GM19240 (cell line): ENCODE measurements around the gene ZNF654.
"Not testable (repeated sequence)": the region's sequence is repeated elsewhere in the genome, so short reads cannot be mapped to it uniquely, and the experiment has no call there.

Experiments used
- DNase-seq: peaks from one replicate; pipeline ENCODE4 v3.0.0; 2011; ENCODE audit warnings: low spot score; ENCODE audit not compliant: insufficient read length

Gene ZNF654

DNA sequence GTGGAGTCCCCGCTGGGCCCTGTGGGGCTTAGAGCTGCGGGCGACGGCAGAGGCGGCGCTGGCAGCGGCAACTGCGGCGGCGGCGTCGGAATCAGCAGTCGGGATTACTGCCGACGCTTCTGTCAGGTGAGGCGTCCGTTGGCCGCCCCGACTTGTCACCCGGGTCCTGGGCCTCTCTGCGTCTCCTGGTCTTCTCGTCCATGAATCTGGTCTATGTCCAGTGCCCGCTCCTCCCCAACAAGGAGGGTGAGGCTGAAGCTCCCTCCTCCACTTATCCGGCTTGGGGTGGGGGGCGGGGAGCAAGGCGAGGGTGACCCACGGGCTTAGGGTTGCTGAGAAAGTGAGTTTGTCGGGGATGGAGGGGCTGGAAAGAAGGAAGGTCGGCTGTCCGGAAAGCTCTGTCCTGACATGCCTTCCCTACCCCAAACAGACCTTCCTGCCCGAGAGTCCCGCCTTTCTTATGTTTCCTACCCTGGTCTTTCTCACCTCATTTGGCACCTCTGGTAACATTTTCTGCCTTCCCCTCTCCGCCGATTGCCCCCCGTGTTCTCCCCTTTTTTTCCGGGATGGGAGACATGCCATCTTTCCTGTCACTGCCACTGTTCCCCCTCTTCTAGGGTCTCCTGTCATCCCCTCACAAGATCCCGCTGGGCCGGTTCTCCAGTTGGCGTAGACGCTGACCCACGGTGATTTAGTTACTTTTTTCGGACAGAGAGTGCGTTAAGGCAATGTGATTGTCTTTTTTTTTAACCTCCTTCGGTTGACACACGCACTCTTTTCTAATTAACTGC, 520 bp downstream of the ZNF654 start:
- DNase-seq, result no peak

DNA sequence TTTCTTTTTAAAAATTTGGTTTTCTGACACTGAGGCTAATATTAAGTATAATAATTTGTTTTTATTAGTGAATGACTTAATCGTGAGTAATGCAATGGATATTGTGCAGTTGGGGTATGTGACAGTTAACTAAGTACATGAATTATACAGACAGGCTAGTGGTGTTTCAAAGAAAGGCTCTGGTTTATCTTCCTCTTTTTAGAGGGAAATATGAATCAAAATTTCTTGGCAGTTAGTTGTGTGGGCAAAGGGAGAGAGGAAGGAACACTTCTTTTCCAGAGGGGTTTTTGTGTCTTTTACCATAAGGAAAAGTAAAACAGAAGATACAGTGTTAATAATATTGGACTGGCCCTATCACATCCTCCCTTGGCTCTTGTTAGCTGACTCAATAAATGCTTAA, 2.7 kb downstream of the ZNF654 start:
- DNase-seq, result no peak

DNA sequence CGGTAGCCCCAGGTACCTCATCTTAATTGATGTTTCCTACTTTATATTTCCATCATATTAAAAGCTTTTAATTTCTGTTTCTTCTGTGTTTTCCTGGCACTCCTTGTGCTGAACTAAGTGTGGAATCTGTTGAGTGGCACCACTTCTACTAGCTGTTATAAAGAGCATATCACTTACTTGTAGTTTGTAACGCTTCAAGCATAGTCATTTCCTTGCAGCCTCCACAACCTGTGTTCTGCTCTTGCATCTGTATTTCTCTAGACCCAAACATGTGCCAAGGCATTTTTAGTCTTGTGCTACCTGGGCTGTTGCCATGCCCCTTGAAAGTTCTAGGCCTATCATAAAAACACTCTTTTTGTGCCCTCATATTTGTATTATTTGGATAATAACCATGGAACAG, 16.0 kb downstream of the ZNF654 start:
- no peak for DNase-seq

DNA sequence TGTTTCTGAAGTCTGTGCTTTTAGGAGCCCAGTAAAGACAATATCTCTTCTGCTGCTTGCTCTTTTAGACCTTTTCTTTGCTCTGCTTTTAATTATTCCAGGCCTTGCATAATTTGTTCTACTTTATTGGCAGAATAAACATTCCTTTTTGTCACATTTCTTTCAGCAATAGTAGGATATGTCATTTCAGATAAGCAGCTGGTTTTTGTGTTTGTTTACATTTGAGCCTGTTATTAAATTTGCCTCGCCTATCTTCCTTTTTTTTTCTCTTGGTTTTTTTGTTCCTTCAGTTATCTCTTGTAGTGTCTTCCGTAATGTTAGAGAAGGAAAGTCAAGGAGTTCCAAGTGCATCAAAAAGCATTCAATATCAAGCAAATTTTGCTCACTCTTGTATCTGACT, 16.4 kb downstream of the ZNF654 start:
- DNase-seq, result no peak

DNA sequence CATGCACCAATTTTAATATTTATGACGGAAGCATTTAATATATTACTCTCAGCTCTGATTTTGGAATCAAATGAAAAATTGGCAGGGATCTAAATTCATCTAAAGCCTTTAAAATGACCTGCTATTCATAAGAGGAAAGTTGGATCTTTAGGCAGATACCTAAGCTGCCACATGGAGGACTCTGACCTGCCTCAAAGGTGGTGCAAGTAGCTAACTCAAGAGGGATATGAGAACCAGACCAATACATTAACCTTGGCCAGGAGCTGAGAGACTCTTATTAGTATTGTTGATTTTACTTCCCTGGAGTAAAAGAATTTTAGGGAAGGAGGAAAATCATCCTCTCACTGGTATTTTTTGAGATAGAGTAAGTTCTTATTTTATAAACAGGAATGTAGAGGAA, 17.7 kb downstream of the ZNF654 start:
- DNase-seq, result no peak

DNA sequence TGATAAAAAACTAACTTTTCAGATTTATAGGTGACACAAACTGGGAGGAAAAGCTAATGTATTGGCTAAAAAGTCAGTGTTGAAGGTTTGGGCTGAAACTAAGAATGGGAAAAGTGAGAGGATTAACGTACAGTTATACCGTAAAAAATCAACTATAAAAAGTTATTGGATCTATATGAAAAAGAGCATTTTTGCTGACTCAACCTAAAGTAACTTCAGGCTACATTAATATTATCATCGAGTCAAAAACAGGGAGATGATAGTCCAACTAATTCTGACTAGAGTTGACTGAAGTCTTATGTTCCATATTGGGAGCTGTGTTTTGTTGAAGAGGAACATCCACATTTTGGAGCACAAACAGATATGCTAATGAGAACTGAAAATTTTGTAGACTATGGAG, 19.9 kb downstream of the ZNF654 start:
- DNase-seq, result no peak

DNA sequence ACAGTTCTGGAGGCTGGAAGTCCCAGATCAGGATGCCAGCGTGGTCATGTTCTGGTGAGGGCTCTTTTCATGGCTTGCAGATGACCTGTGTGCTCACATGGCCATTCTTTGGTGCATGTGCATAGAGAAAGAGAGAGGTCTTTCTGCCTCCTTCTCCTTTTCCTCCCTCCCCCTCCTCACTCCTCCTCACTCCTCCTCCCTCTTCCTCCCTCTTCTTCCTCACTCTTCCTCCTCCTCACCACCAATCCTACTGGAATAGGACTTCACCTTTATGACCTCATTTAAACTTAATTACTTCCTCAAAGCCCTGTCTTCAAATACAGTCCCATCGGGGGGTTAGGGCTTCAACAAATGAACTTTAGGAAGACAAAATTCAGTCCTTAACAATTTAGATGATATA, 23.8 kb downstream of the ZNF654 start:
- DNase-seq, result no peak

DNA sequence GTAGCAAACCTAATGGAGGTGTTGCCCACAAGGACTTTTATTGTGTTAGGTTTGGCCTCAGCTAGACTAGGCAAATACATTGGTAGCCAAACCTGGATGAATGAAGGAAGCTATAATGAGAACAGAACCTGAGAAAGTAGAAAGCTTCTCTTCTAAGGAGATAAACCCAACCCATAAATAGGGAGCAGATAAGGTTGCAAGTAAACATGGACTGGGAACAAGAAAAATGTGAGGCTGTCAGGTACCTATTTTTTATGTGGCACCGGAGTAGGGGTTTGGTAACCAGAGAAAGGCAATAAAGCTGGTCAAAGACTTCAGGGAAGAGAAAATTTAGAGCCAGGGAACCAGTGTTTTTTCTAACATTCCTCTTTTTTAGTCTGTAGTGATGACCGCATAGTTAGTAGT, 25.0 kb downstream of the ZNF654 start:
- DNase-seq, result no peak

DNA sequence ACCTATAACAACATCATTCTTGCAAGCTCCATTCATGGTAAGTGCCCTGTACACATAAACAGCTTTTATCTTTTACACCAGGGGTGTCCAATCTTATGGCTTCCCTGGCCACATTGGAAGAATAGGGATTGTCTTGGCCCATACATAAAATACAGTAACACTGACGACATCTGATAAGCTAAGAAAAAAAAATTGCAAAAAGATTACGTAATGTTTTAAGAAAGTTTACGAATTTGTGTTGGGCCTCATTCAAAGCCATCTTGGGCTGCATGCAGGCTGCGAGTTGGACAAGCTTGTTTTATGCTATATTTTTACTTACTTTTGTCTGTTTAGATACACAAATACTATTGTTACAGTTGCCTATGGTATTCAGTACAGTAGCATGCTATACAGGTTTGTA, 31.6 kb downstream of the ZNF654 start:
- no peak for DNase-seq

DNA sequence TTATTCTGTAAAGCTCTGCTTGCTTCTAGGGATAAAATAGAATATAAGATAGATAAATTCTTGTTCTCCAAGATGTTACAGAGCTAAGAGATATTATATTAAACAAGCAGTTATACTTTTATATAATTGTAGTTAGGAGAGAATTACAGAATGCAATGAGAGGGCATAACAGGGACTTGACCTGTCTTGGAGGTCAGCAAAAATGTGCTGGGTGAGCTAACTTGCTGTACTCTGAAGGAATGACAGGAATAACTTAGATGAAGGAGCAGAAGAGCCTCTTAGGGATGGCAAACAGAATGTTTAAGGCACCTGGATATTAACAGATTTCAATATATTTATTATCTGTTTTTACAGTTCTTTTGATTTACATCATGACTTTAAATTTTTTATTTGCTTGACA, 33.2 kb downstream of the ZNF654 start:
- DNase-seq, result no peak

DNA sequence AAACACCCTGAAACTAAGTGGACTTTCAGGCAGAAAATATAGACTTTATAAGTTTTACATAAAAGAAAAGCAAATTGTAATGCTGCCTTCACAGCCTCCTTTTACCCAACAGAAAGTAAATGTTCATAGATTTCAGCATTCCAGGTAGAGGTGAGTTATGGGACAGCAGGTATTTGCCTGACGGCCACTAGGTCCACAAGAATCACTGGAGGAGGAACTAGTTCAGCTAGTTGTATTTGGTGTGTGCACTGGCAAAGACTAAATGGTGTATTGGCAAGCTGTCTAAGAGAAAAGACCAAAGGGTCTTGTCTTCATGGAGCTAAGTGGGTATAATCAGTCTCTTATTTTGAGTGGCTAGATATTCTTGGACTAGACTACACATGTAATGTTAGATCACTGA, 34.2 kb downstream of the ZNF654 start:
- DNase-seq, result no peak

DNA sequence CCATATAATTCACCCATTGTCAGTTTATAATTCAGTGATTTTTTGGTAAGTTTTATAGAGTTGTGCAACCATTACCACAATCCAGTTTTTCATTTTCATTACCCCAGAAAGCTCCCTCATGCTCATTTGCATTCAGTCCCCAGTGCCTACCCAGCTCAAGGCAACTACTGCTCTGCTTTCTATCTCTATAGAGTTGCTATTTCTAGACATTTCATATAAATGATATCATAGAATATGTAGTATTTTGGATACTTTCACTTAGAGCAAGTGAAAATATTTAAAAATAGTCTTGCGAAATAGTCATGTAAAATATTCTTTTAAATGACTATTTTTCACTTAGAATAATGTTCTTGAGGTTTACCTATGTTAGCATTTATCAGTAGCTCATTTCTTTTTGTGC, 42.1 kb downstream of the ZNF654 start:
- no peak for DNase-seq

DNA sequence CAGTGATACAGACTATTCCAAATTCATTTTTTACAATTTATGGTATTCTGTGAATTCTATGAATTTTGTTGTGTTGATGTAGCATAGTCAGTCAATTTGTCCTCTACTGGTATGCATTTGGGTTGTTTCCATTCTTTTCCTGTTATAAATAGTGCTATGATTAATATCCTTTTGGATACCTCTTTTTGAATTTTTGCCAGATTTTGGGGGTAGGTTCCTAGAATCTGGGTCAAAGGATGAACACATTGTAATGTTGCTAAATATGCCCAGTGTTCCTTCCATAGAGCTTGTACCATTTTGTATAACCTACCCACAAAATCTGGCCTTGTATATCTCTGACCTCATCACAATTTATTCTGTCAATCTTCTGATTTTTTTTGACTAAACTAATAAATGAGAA, 46.3 kb downstream of the ZNF654 start:
- DNase-seq, result no peak

DNA sequence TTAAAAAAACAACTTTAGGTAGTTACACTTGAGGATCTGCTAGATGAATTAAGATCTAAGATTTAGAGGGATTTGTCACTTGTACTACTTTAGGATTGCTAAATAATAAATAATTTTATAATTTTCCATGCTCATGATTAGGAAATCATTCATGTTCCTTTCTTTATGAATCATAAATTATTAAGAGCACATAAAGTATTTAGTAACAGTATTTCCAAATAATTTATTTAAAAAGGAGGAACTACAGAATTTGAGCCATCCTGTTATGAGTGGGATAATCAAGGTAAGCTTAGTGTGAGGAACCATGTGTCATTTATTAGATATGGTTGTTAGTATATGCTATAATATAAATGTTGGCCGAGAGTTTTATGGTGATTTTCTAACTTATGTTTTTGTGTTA, 53.2 kb downstream of the ZNF654 start:
- no peak for DNase-seq

DNA sequence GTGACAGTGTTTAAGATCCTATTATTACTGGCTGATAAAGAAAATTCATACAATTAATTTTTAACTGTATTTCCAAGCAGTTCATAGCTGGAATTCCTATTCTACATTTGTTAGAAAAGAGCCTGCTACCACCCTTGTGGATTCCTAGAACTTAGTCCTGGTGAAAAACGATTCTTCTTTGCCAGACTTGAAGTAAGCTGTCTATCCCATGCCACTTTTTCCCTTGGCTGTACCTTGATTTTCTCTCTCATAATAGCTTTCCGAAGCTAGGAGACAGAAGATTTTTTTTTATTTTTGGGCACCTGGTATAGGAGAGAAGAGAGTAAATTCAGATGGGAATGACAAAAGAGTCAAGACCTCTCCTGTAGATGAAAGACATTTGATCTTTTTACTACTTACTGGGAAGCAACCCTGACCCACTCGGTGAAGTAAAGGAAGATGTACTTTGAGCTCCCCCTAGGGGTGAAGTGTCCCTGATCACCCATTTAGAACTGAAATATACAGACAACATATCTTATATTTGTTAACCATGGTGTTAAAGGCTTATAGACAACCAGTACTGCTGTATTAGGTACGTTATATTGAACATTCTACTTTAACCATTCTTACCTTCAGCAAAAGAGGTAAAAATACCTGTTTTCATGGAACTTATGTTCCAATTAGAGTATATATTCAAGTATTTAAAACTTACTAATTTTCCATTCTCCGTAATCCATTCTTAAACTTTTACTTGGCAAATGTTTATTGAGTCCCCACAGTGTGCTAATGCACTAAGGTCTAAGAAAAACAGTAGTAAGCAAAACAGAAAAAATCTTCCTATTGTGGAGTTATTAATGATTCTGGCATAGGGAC, 54.5 kb downstream of the ZNF654 start:
- DNase-seq, result peak; percentile 10

DNA sequence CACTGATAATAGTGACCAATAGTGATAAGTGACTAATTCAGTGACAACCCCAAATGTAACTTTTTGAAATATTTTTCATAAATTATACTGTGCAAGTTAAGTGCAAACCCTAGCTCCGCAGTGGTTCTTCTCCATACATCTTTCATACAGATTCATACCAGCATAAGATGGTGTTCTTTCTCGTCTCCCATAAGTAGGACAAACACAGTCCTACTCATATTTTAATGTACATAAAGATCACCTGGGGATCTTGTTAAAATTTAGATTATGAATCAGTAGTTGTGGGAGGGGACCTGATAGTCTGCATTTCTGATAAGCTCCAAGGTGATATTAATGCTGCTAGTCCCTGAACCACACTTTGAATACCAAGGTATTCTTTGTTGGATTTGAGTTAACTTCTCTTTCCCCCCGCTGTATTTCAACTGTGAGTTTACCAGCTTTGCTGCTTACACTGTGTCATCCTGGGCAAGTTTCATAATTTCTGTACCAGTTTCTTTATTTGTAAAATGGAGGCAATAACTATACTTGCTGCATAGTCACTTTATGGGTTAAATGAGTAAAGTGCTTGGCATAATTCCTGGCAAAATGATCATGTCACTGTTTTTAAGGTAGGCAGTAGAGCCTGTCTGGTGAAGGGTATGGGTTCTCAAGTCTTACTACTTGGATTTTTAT, 56.0 kb downstream of the ZNF654 start:
- no peak for DNase-seq

DNA sequence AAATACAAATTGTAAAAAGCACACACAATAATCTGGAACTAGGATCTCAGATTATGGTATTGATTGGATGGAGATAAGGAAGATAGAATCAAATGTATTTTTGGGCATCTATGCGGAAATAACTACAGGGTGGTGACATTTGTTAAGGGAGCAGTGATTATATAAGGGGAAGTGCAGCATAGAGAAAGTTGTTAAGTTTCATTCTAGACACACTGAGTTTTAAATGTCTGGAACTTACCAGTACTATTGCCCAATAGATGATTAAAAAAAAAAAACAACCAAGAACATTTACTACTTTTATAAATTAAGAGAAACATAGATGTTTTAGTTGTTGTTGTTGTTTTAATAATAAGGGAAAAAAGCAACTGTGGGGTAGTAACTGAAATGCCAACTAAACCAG, 58.6 kb downstream of the ZNF654 start:
- no peak for DNase-seq

DNA sequence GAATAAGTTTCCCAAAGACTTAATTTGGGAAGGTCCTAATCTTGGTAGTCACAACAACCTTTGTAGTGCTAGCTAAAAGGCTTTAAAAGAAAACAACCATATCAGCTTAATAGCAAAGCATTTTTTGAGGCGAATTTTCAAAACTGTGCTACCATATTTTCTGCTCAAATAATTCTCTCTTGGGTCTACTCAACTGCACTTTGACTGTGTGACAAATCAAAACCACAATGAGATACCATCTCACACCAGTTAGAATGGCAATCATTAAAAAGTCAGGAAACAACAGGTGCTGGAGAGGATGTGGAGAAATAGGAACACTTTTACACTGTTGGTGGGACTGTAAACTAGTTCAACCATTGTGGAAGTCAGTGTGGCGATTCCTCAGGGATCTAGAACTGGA, 59.5 kb downstream of the ZNF654 start:
- DNase-seq, result not testable (repeated sequence)

DNA sequence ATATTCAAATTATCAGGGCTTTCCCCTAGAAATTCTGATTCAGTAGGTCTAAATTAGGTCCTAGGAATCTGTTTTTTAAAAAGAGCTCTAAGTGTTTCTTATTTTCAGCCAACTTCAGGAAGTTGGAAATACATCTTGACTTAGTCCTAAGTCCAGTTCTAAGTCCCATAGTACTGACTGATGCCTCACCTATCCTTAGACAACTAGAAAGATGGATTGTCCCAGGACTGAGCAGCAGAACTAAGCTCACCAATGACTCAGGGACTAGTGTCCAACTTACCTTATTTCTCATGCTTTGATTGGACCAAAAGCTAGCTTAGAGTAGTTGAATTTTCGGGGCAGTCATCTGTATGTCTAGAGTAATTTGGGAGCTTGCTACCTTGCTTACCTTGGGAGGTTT, 64.5 kb downstream of the ZNF654 start:
- no peak for DNase-seq

DNA sequence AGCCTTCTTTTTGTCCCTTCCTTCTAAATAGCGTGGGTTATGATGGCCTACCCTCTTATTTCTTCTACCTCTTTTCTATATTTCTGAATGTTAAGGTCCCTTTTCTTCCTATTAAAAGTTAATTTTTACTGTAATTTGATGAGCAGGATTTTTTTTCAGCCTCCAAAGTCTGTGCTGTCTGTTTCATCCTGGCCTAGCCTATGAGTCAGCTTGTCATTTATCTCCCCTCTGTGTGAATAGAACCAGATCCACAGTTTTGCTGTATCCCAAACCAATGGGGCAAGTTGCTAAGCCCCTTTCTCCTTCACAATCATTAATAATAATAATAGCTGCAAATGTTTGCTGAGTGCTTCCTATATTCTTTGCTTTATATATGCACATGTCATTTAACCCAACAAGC, 72.6 kb downstream of the ZNF654 start:
- no peak for DNase-seq

DNA sequence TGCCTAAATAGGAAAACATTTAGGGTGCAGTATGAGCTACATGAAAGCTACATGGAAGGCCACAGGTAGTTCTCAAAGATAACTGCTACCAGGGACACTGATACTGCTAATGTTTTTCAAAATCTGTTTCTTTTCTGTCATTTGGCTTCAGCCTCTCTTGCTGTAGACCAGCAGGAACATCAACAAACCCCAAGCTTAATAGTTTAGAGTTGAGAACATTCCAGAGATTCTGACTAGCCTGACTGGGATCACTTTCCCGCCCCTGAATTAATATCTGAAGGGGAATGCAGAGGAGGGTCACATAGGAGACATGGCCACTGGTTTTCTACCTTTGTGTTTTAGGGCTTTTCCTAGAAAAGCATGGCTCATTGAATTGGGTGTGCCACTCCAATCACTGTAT, 73.8 kb downstream of the ZNF654 start:
- DNase-seq, result no peak

DNA sequence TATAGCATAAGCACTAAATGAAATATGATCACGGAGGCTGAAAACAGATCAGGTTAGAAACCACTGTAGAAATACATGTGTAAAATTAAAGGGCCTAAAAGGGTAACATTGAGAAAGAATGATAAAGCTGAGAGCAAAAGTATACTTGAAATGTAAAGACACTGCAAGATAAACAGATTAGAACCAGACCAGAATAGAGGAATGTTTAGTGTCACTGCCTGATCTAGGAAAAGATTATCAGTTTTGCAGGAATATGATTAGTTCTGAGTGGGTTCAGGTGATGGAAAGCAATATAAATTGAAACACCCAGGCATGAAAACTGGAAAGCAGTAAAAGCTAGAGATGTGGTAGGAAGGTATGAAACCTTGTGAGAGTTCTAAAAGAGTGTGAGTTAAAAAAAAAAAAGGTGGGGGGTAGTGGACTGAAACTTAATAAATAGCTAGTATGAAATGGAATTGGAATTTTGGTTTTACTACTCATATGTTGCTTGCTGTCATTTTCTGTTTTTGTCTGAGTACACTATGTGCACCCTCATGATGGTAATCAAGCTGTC, 74.7 kb downstream of the ZNF654 start:
- no peak for DNase-seq
